CD4-positive, alpha-beta T cell (primary cell): ENCODE measurements around the gene NRXN3. TPM values are rescaled to one million over a fixed set of nuclear protein-coding genes. Genes with fewer than 3 reads are reported as not detected.

ENCODE experiments used
- ATAC-seq: fragments of 200-7000 bp; cut with Tn5 transposase; one replicate; pipeline ENCODE4 v1.10.0; 2022; ENCODE audit warnings: mild to moderate bottlenecking; ENCODE audit not compliant: poor library complexity
- CTCF ChIA-PET: fragments of 350-600 bp; sonication (Branson Sonifier 250); formaldehyde crosslinking; loops from one replicate; lab custom pipeline; 2021; ENCODE audit warnings: antibody characterized with exemption, inconsistent platforms; lab: Charles Lee
- POLR2A ChIA-PET: fragments of 350-600 bp; sonication (Branson Sonifier 250); formaldehyde crosslinking; loops from one replicate; lab custom pipeline; 2021; ENCODE audit warnings: antibody characterized with exemption, inconsistent platforms; lab: Charles Lee
- DNase-seq, 14 experiments: peaks; one replicate each; pipeline ENCODE4 v3.0.0-alpha.2; 2013 to 2020; ENCODE audit warnings: mixed read lengths in 2 of 14
- H3K27ac ChIP-seq, 2 donors: one replicate each; pipeline versions ENCODE4 v1.5.1 to v1.7.0; 2013; ENCODE audit warnings: low read length in 2 of 2, low read depth in 1 of 2, mild to moderate bottlenecking in 1 of 2
- H3K27me3 ChIP-seq, 2 experiments: 1 replicate in 1 of 2; 2 replicates in 1 of 2; pipeline versions ENCODE4 v1.6.1 to v1.7.0; 2013; ENCODE audit warnings: low read length in 2 of 2, control low read depth in 1 of 2, mild to moderate bottlenecking in 1 of 2, moderate library complexity in 1 of 2; ENCODE audit not compliant: insufficient read depth in 2 of 2, control insufficient read depth in 1 of 2
- H3K36me3 ChIP-seq: one replicate; pipeline ENCODE4 v1.6.1; 2013; ENCODE audit warnings: low read length, control low read depth; ENCODE audit not compliant: insufficient read depth
- H3K4me1 ChIP-seq: one replicate; pipeline ENCODE4 v1.6.1; 2013; ENCODE audit warnings: low read length, control low read depth; ENCODE audit not compliant: insufficient read depth
- H3K4me3 ChIP-seq: one replicate; pipeline ENCODE4 v1.5.1; 2013; ENCODE audit warnings: mild to moderate bottlenecking, low read length, moderate library complexity
- H3K9me3 ChIP-seq, 2 experiments: 1 replicate in 1 of 2; 2 replicates in 1 of 2; pipeline versions ENCODE4 v1.6.1 to v1.7.0; 2013; ENCODE audit warnings: low read length in 2 of 2, mild to moderate bottlenecking in 2 of 2, control low read depth in 1 of 2, moderate library complexity in 1 of 2; ENCODE audit not compliant: control insufficient read depth in 1 of 2, insufficient read depth in 1 of 2
- H3K27ac Mint-ChIP-seq: one replicate; pipeline ENCODE4 v1.8.0; 2020; ENCODE audit warnings: mixed read lengths
- H3K27me3 Mint-ChIP-seq: one replicate; pipeline ENCODE4 v1.8.0; 2021; ENCODE audit warnings: mixed read lengths
- H3K36me3 Mint-ChIP-seq: one replicate; pipeline ENCODE4 v1.8.0; 2021; ENCODE audit warnings: low read depth, mixed read lengths
- H3K4me1 Mint-ChIP-seq: one replicate; pipeline ENCODE4 v1.8.0; 2021; ENCODE audit warnings: low read depth, mixed read lengths
- H3K4me3 Mint-ChIP-seq: one replicate; pipeline ENCODE4 v1.8.0; 2020; ENCODE audit warnings: mild to moderate bottlenecking, mixed read lengths
- H3K9me3 Mint-ChIP-seq: one replicate; pipeline ENCODE4 v1.8.0; 2020; ENCODE audit warnings: mixed read lengths
- CTCF ChIP-seq: fragments of 200-600 bp; IDR thresholded peaks from one replicate; pipeline ENCODE4 v1.8.0; 2022; ENCODE audit warnings: antibody characterized with exemption, mild to moderate bottlenecking
- intact Hi-C, 2 experiments: fragments of 100-400 bp; cut with DNase I in 1 of 2; cut with micrococcal nuclease in 1 of 2; formaldehyde crosslinking; loops; one replicate each; pipeline versions ENCODE4 v1.15.1 to v1.9.0; 2023 to 2025; cut with DNase I, micrococcal nuclease
- total RNA-seq, 174 experiments: library from RNA in 2 of 174; stranded (reverse) in 2 of 174; gene quantifications; one replicate each; pipeline ENCODE4 v1.2.3 and lab custom pipeline; 2021 to 2026

Gene NRXN3
- total RNA-seq, 2 experiments from 2014 or later: not detected

GRCh38 chr14:78162202-78162601 is 8.0 kb upstream of the NRXN3 start:
- POLR2A ChIA-PET: no interaction called here
- CTCF ChIA-PET: no interaction called here
- H3K27me3 Mint-ChIP-seq: peaks cover 44% of the 10 kb centered on the region
- H3K9me3 ChIP-seq: no peaks in the 10 kb centered on the region
- no peak overlapping the region for H3K27ac Mint-ChIP-seq
- peaks cover 5 to 10% of the 10 kb centered on the region in 2 experiments for H3K27me3 ChIP-seq
- no peak for ATAC-seq
- H3K9me3 Mint-ChIP-seq: no peaks in the 10 kb centered on the region
- H3K4me3 Mint-ChIP-seq: no peak overlapping the region
- intact Hi-C loops: no loop called here
- H3K4me3 ChIP-seq: no peak overlapping the region
- H3K27ac ChIP-seq: no peak overlapping the region
- no peak for DNase-seq
- no peaks in the 10 kb centered on the region for H3K4me1 ChIP-seq
- no peaks in the 10 kb centered on the region for H3K36me3 ChIP-seq
- TF ChIP-seq CTCF: no peak
- H3K36me3 Mint-ChIP-seq: no peaks in the 10 kb centered on the region
- no peaks in the 10 kb centered on the region for H3K4me1 Mint-ChIP-seq

- CTCF ChIA-PET: no interaction called here
- POLR2A ChIA-PET: no interaction called here
Observed at GRCh38 chr14:78164226-78164853, 5.8 kb upstream of the NRXN3 start.

DNA sequence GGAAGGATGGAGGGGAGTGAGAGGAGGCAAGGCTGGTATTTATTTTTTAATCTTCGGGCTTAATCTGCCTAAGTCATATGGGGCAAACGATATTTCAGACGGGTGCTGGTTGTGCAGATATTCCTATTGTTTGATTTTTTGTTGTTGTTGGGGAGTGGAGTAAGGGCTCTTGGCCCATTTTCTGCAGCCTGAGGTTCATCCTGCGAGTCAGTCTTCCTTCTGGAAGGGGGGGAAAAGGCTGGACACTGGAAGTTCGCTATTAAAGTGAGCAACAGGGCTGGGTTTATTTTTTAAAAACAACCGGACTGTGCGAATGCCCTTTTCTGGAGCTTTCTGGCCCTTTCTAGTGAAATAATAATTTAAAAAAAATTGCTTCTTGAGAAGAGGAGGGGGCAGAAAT is 2.3 kb downstream of the NRXN3 start:
- Histone ChIP-seq H3K4me1 (no peaks in the 10 kb centered on the region), H3K27me3 (peaks cover 0 to 6% of the 10 kb centered on the region in 2 experiments), H3K36me3 (no peaks in the 10 kb centered on the region), H3K9me3 (peaks cover 0 to 11% of the 10 kb centered on the region in 2 experiments), H3K4me3 (no peak overlapping the region), H3K27ac (no peak overlapping the region)
- Mint-ChIP-seq H3K9me3 (no peaks in the 10 kb centered on the region), H3K4me3 (no peak overlapping the region), H3K27ac (no peak overlapping the region), H3K4me1 (no peaks in the 10 kb centered on the region), H3K27me3 (peaks cover 20% of the 10 kb centered on the region), H3K36me3 (no peaks in the 10 kb centered on the region)
- intact Hi-C loops: no loop called here
- DNase-seq: no peak
- TF ChIP-seq CTCF: no peak
- no peak for ATAC-seq
- CTCF ChIA-PET: no interaction called here
- POLR2A ChIA-PET: no interaction called here

More at GRCh38 chr14:78164226-78164853, 5.8 kb upstream of the NRXN3 start:
- Mint-ChIP-seq H3K27ac (no peak overlapping the region), H3K4me3 (no peak overlapping the region), H3K4me1 (no peaks in the 10 kb centered on the region), H3K36me3 (no peaks in the 10 kb centered on the region), H3K27me3 (peaks cover 43% of the 10 kb centered on the region), H3K9me3 (no peaks in the 10 kb centered on the region)
- DNase-seq (no peak), ATAC-seq (no peak)
- H3K4me3 ChIP-seq: no peak overlapping the region
- no peak for TF ChIP-seq CTCF
- H3K36me3 ChIP-seq: no peaks in the 10 kb centered on the region
- peaks cover 5 to 10% of the 10 kb centered on the region in 2 experiments for H3K27me3 ChIP-seq
- intact Hi-C loops: no loop called here
- H3K27ac ChIP-seq: no peak overlapping the region
- H3K4me1 ChIP-seq: no peaks in the 10 kb centered on the region
- H3K9me3 ChIP-seq: no peaks in the 10 kb centered on the region
